HAP-1 (cell line): Measurements from ENCODE around the gene AZI2.

Source experiments
- DNase-seq, 2 experiments: peaks; one replicate each; pipeline ENCODE4 v3.0.0-alpha.2; 2016 to 2020; ENCODE audit warnings: low spot score in 2 of 2
- H3K27me3 ChIP-seq: fragments of 250-450 bp; sonication (Bioruptor Pico); 2 replicates; pipeline ENCODE4 v1.5.1; 2020; ENCODE audit warnings: low read depth, mild to moderate bottlenecking, moderate library complexity
- H3K36me3 ChIP-seq: fragments of 250-450 bp; sonication (Bioruptor Pico); replicated peaks from 2 replicates; pipeline ENCODE4 v1.5.1; 2020; ENCODE audit warnings: mild to moderate bottlenecking
- H3K4me1 ChIP-seq: fragments of 250-450 bp; sonication (Bioruptor Pico); 2 replicates; pipeline ENCODE4 v1.5.1; 2020; ENCODE audit warnings: mild to moderate bottlenecking
- H3K4me3 ChIP-seq: fragments of 250-450 bp; sonication (Bioruptor Pico); 2 replicates; pipeline ENCODE4 v1.5.1; 2020; ENCODE audit warnings: mild to moderate bottlenecking, moderate library complexity
- H3K9me3 ChIP-seq: fragments of 250-450 bp; sonication (Bioruptor Pico); 2 replicates; pipeline ENCODE4 v1.5.1; 2020; ENCODE audit warnings: mild to moderate bottlenecking, moderate library complexity
- in situ Hi-C: fragments of 300-500 bp; cut with MboI; formaldehyde crosslinking; loops from 3 replicates; pipeline ENCODE4 v1.14.3; 2020; ENCODE audit warnings: low sequenced_read_pairs, inconsistent platforms, mixed read lengths

Gene AZI2

DNA sequence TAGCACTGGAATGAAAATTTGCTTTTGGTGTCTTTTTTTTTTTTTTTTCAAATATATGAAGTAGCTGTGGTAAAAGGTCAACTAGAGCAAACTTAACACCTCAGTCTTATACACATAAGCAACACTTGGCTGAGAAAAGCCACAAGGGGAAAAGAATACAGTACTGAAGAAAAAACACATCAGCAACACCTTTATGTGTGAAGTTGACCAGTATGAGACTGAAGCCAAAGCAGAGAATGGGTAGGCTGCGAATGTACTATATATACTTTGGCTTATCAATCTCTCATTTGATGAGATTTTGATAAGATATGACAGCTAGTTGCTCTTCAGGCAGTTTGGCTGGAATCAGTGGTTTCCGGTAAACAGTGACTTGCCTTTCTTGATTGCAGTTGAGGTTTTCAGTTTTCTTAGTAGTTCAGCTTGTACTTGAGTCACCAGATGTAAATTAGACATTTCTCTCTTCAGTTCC lies 22.1 kb downstream of the AZI2 start:
- Histone ChIP-seq H3K4me1 (peaks cover 12% of the 10 kb centered on the region), H3K36me3 (peaks cover 13% of the 10 kb centered on the region), H3K4me3 (no peak overlapping the region), H3K27me3 (no peaks in the 10 kb centered on the region), H3K9me3 (no peaks in the 10 kb centered on the region)
- no peak for DNase-seq
- in situ Hi-C loops = loop anchor here (10.0 kb wide), 1 partner anchor 602 kb away; the partner anchor contains the start of gene EOMES

DNA sequence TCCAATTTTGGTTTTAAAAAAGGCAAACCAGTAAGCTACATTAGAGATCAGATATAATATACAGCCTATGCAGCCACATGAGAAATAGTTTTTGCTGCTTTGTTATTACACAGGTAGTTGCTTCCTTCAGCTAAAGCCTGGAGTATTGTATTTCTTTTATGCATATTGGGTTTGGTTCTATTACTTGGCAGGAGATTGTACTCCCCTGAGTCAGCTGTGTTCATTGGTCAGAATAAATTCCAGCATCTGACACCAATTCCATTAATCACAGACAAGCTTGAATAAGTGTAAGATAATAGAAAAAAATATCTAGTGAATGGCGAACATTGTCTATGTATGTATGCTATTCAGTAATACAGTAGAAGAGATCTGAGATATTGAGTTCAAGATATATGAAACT lies 26.2 kb downstream of the AZI2 start:
- Histone ChIP-seq H3K4me1 (peaks cover 17% of the 10 kb centered on the region), H3K9me3 (no peaks in the 10 kb centered on the region), H3K36me3 (peaks cover 13% of the 10 kb centered on the region; the same call in 1 of the 2 replicates), H3K4me3 (no peak overlapping the region), H3K27me3 (no peaks in the 10 kb centered on the region)
- in situ Hi-C loops = loop anchor here (10.0 kb wide), 1 partner anchor 598 kb away; the partner anchor contains the start of gene EOMES
- DNase-seq = no peak

DNA sequence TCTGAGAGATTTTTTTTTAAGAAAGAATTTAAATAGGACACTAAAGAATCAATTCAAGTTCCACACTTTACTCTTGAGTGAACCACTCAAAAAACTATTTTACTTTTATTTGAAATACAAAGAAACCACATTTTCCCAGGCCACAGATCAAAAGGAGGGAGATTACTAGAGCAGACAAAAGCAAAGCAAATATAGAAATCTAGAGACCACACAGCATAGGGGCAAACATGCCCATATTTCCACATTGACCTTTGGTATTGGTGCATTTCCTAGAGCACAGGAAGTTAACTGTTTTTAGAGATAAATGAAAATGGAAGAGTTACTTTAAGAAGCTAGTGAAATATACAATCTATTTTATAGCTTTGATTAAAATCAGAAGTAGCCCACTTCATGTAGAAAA lies 27.6 kb downstream of the AZI2 start:
- Histone ChIP-seq H3K36me3 (peaks cover 10% of the 10 kb centered on the region; the same call in 1 of the 2 replicates), H3K27me3 (no peaks in the 10 kb centered on the region), H3K9me3 (no peaks in the 10 kb centered on the region), H3K4me1 (peaks cover 17% of the 10 kb centered on the region), H3K4me3 (no peak overlapping the region)
- in situ Hi-C loops = loop anchor here (10.0 kb wide), 1 partner anchor 596 kb away; the partner anchor contains the start of gene EOMES
- DNase-seq = peak in 1 of 2 experiments; percentile 25

DNA sequence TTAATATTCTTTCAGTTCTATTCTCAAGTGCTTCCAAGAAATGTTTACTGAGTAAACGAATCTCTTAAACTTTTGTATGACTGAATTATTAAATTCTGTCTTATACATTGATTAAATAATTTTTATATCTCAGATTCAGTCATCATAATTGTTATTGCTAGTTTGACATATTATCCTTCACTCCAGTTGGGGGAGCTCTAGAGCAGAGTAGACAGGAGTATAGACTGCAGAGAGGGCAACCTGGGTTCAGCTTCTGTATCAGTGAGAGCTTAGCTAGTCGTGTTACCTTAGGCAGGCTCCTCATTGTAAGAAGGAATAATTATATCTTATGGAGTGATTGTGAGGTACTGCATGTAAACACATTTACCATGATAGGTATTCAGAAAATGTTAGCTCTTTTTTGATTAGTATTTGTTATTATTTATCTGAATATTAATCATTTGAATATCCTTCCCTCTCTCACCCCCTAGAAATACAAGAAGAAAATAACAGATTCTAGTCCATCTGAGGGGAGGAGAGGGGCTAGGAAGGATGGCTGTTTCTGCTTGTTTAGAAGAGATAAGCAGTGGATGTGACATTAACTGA lies 31.1 kb downstream of the AZI2 start:
- H3K36me3 ChIP-seq = no peaks in the 10 kb centered on the region
- in situ Hi-C loops = no loop called here
- no peak overlapping the region for H3K4me3 ChIP-seq
- peak; percentile 23 to 48 for DNase-seq
- no peaks in the 10 kb centered on the region for H3K27me3 ChIP-seq
- peaks cover 10% of the 10 kb centered on the region for H3K4me1 ChIP-seq
- H3K9me3 ChIP-seq = no peaks in the 10 kb centered on the region

DNA sequence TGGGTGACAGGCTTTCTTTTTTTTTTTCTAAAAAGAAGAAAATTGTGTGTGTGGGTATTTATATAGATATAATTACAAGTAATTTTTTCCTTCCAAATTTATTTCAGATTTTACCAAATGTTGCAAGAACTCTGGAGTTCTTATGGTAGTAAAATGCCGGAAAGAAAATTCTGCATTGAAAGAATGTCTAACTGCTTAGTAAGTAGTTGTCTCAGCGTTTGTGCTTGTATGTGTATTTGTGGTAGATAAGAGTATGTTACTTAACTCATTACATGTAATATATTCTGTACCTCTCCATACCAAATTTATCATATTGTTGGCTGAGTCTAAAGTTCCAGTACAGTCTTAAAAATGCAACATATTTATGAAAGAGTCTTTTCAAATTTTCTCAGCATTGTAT lies 32.4 kb downstream of the AZI2 start:
- no peaks in the 10 kb centered on the region for H3K27me3 ChIP-seq
- H3K4me3 ChIP-seq = no peak overlapping the region
- H3K9me3 ChIP-seq = no peaks in the 10 kb centered on the region
- in situ Hi-C loops = no loop called here
- DNase-seq = no peak
- H3K4me1 ChIP-seq = peaks cover 3% of the 10 kb centered on the region
- no peaks in the 10 kb centered on the region for H3K36me3 ChIP-seq

DNA sequence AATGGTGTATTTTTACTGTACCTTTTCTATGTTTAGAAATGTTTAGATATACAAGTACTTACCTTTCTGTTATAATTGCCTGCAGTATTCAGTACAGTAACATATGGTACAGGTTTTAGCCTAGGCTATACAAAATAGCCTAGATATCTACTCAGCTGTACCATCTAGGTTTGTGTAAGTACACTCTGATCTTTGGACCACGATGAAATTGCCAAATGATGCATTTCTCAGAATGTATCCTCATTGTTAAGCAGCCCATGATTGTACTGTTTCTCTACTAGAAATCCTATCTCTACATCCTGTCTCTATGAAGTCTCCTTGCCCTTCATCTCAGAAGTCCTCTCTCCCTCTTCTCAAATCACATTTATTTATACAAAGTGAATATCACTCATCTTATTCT lies 32.9 kb downstream of the AZI2 start:
- Histone ChIP-seq H3K4me3 (no peak overlapping the region), H3K4me1 (no peaks in the 10 kb centered on the region), H3K27me3 (no peaks in the 10 kb centered on the region), H3K9me3 (no peaks in the 10 kb centered on the region), H3K36me3 (no peaks in the 10 kb centered on the region)
- in situ Hi-C loops = no loop called here
- DNase-seq = no peak

DNA sequence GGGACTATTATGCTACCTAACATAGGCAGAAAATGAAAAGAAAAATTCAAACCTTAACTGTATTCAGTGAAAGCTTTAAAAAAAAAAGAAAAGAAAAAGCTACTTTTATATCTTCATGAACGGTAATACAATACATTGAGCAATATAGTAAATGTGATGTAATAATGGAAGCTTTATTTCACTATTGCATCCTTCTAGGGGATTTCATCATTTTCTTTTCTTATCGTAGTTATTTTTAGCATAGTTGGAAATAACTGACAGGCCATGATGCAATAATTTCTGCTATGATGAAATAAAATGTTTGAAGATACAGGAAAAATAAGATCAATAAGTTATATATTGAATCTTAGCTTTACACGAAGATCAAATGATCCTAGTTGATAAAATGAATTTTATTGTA lies 40.4 kb downstream of the AZI2 start:
- H3K36me3 ChIP-seq = no peaks in the 10 kb centered on the region
- H3K9me3 ChIP-seq = no peaks in the 10 kb centered on the region
- H3K4me1 ChIP-seq = no peaks in the 10 kb centered on the region
- H3K4me3 ChIP-seq = no peak overlapping the region
- in situ Hi-C loops = no loop called here
- no peaks in the 10 kb centered on the region for H3K27me3 ChIP-seq
- DNase-seq = no peak

DNA sequence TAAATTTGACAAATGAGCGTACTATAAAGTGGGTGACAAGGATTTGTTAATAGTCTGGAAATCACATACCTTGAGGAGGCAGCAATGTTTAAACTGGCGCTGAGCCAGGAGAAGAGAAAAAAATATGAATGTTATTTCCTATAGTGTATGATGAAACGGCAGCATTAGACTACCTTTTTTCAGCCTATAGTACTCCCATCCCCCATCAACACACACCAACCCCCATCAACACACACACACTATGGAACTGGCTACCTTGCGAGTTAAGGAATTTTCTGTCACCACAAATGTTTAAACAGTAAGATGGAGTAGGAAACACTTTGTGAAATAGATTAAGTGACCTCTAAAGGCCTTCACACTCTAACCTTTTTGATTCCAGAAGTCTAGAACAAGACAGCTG lies 46.9 kb downstream of the AZI2 start:
- no peak for DNase-seq
- in situ Hi-C loops = no loop called here

DNA sequence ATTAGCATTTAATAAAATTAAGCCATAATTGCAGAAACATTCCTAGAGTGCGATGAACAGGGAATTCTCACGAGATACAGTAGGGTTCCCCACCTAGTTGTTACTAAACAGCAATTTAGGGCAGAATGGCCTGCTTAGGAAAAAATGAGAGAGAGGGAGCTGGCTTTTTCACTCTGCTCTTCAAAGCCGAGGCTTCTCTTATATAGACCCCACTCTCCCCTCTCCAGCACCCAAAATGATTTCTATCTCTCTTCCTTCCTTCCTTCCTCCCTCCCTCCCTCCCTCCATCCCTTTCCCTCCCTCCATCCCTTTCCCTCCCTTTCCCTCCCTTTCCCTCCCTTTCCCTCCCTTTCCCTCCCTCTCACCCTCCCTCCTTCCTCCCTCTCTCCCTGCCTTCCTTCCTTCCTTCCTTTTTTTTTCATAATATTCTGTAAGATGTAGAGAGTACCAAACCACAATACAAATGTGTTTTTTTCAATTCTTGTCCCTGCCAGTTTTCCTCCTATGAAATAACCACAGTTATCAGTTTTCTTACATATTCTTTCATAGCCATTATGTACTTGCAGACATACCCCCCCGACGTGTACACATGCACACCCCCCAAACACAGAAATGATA lies 48.2 kb downstream of the AZI2 start:
- Histone ChIP-seq H3K27me3 (no peaks in the 10 kb centered on the region), H3K9me3 (no peaks in the 10 kb centered on the region), H3K4me1 (no peaks in the 10 kb centered on the region), H3K4me3 (no peak overlapping the region), H3K36me3 (no peaks in the 10 kb centered on the region)
- in situ Hi-C loops = no loop called here
- DNase-seq = no peak

More for the DNA sequence above, 46.9 kb downstream of the AZI2 start:
- H3K4me3 ChIP-seq = no peak overlapping the region
- no peaks in the 10 kb centered on the region for H3K4me1 ChIP-seq
- no peaks in the 10 kb centered on the region for H3K27me3 ChIP-seq
- no peaks in the 10 kb centered on the region for H3K9me3 ChIP-seq
- H3K36me3 ChIP-seq = no peaks in the 10 kb centered on the region

DNA sequence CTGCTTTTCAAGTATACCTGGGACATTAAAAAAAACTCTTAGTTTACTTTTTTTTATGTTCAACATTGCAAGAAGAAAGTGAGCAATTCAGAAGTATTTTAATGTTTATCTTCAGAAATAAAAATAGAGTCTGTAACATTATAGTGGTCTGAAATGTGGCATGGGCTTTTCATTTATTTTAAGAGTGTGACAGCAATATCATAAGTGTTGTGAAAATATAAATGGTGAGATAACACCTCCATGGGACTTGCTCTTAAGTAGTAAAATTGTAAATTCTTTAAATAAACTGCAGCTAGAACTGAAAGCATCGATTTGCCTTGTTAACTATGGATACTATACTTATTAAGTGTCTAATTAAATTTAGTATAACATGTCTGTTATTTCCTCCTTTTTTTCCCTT lies 48.9 kb downstream of the AZI2 start:
- no peak overlapping the region for H3K4me3 ChIP-seq
- DNase-seq = no peak
- in situ Hi-C loops = no loop called here
- H3K36me3 ChIP-seq = no peaks in the 10 kb centered on the region
- no peaks in the 10 kb centered on the region for H3K4me1 ChIP-seq
- no peaks in the 10 kb centered on the region for H3K9me3 ChIP-seq
- no peaks in the 10 kb centered on the region for H3K27me3 ChIP-seq

DNA sequence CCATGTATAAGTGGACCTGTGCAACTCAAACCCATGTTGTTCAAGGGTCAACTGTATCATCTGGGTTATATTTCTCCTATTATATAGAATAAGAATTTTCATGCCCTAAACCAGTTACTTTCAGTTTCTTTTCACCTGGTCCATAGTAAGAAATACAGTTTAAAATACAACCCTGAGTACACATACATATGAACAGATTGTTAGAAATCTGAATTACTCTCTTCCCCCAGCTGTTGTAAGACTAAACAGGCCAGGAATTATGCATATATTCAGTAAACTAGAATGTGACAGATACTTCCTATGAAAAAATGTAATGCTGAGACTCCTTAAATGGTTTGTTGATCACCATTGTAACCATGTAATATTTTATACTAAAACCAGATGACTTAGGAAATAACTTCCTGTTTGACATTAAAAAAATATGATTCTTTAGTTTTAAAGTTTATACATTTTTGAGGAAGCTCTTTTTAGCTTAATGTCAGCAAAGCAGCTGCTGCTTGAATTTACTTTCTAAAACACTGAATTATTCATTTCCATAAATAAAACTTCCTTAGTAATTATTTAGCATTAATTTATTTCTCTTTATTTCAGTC lies 52.6 kb downstream of the AZI2 start:
- no peaks in the 10 kb centered on the region for H3K9me3 ChIP-seq
- H3K27me3 ChIP-seq = no peaks in the 10 kb centered on the region
- in situ Hi-C loops = no loop called here
- no peak overlapping the region for H3K4me3 ChIP-seq
- H3K4me1 ChIP-seq = no peaks in the 10 kb centered on the region
- DNase-seq = no peak
- no peaks in the 10 kb centered on the region for H3K36me3 ChIP-seq

DNA sequence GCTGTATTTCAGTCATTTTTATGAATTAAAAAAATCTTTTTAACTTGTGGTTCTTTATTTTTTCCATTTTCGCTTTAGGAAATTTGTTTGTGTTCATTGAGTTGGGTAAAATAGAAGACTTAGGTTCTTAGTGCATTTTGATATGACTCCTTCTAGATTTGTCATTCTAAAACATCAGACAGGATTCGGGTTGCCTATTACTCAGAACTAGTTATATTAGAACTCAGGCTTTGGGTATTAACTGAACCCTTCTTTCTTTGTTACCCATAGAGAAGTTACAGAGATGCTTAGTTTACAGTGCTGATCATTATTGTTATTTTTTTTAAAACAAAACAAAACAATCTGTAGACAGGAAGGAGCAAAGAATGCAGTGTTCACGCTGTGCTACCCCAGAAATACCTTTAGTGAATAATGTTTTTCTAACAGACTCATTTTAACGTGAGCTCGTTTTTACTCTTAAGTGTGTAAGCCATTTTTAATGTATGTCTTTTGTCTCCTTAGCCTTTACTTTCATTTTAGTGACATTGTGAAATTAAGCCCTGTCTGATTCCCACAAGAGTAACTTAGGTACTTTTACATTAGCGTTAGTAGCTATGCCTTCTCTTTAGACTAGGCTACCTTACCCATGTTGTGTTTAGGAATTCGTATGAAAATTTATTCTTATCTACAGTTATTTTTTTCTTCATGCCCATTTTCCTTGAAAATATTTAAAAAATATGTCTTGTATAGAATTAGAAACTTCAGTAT lies 53.8 kb downstream of the AZI2 start:
- Histone ChIP-seq H3K27me3 (no peaks in the 10 kb centered on the region), H3K4me3 (no peak overlapping the region), H3K4me1 (no peaks in the 10 kb centered on the region), H3K36me3 (no peaks in the 10 kb centered on the region), H3K9me3 (no peaks in the 10 kb centered on the region)
- in situ Hi-C loops = no loop called here
- no peak for DNase-seq

DNA sequence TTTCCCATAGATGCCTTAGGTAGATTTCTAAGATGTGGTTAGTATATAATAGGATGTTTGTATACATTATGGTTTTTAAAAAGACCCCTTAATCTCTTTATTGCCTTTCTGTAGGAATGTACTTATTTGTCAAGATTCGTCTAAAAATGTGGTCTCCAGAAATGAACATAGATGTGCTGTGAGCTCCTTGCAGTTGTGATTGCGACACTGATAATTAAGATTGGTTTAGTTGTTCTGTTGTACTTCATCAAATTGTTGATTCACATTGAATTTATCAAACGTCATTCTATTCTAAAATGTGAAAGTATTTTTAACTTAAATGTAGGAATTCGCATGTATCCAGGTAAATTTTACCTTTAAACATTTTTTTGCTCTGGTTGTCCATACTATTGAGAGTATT lies 56.0 kb downstream of the AZI2 start:
- Histone ChIP-seq H3K9me3 (no peaks in the 10 kb centered on the region), H3K4me1 (peaks cover 2% of the 10 kb centered on the region; the same call in 1 of the 2 replicates), H3K4me3 (no peak overlapping the region), H3K27me3 (no peaks in the 10 kb centered on the region), H3K36me3 (no peaks in the 10 kb centered on the region)
- no peak for DNase-seq
- in situ Hi-C loops = no loop called here

DNA sequence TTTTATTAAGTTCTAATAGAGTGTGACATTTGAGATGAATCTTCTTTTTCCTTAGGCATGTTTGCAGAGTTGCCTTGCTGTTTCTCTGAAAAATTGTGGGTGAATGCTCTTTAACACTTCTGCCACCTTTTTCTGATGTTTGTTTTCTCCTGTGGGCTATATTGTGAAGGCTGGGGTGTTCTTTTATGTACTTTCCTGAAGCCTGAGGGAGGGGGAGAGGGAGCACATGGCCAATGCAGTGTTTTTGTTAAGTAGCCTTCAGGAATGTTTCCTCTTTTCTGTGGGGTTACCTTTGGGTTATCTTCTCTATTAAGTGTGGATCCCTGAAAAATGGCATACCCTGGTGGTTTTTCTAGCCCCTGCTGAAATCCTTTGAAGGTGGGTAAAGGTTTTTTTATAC lies 57.0 kb downstream of the AZI2 start:
- no peaks in the 10 kb centered on the region for H3K36me3 ChIP-seq
- in situ Hi-C loops = no loop called here
- no peak for DNase-seq

More for the DNA sequence above, 57.0 kb downstream of the AZI2 start:
- no peaks in the 10 kb centered on the region for H3K9me3 ChIP-seq
- peaks cover 2% of the 10 kb centered on the region; the same call in 1 of the 2 replicates for H3K4me1 ChIP-seq
- H3K27me3 ChIP-seq = no peaks in the 10 kb centered on the region
- no peak overlapping the region for H3K4me3 ChIP-seq
